Astrocyte (in vitro differentiated cells and primary cell): ENCODE measurements around the gene LEMD1.

Source experiments
- CTCF ChIP-seq: IDR thresholded peaks from 2 replicates; pipeline ENCODE4 v1.5.1; 2011; ENCODE audit warnings: low read depth, mild to moderate bottlenecking, inconsistent platforms, low read length, moderate library complexity; ENCODE audit not compliant: insufficient read depth
- EZH2 ChIP-seq: IDR thresholded peaks from 2 replicates; pipeline ENCODE4 v1.6.1; 2012; ENCODE audit warnings: mild to moderate bottlenecking, low read length, inconsistent platforms; ENCODE audit not compliant: insufficient read depth

- TF ChIP-seq CTCF (no peak), EZH2 (no peak)
These were observed 29.3 kb upstream of the LEMD1 start for GRCh38 chr1:205451202-205451601.
